GM18526 (cell line): ENCODE results near the gene SMARCA4.

ENCODE experiments used
- POLR2A ChIP-seq: IDR thresholded peaks from 3 replicates; pipeline ENCODE4 v1.6.1; 2011; ENCODE audit not compliant: insufficient read length; ENCODE audit errors: extremely low read depth

Gene SMARCA4

GRCh38 chr19:11090264-11090996 is 129.6 kb downstream of the SMARCA4 start:
- peak; percentile 85 for TF ChIP-seq POLR2A

GRCh38 chr19:11090997-11091702 is 130.3 kb downstream of the SMARCA4 start:
- TF ChIP-seq POLR2A: no peak

- no peak for TF ChIP-seq POLR2A
Observed at GRCh38 chr19:11091703-11092153, 130.9 kb downstream of the SMARCA4 start.

GRCh38 chr19:11092181-11092538 is 131.3 kb downstream of the SMARCA4 start:
- TF ChIP-seq POLR2A: no peak

- TF ChIP-seq POLR2A: no peak
Observed at GRCh38 chr19:11093689-11094238, 132.9 kb downstream of the SMARCA4 start.

GRCh38 chr19:11094520-11094894 is 133.7 kb downstream of the SMARCA4 start:
- TF ChIP-seq POLR2A: no peak

GRCh38 chr19:11096210-11096841 is 135.5 kb downstream of the SMARCA4 start:
- peak; percentile 19 for TF ChIP-seq POLR2A

GRCh38 chr19:11098327-11098726 is 137.5 kb downstream of the SMARCA4 start:
- TF ChIP-seq POLR2A: no peak

- no peak for TF ChIP-seq POLR2A
Observed at GRCh38 chr19:11098861-11099260, 138.0 kb downstream of the SMARCA4 start.

GRCh38 chr19:11100049-11100448 is 139.2 kb downstream of the SMARCA4 start:
- TF ChIP-seq POLR2A: no peak

- no peak for TF ChIP-seq POLR2A
Observed at GRCh38 chr19:11101057-11101456, 140.2 kb downstream of the SMARCA4 start.

GRCh38 chr19:11102944-11103343 is 142.1 kb downstream of the SMARCA4 start:
- TF ChIP-seq POLR2A: no peak

GRCh38 chr19:11105014-11105636 is 144.3 kb downstream of the SMARCA4 start:
- peak; percentile 5 for TF ChIP-seq POLR2A

GRCh38 chr19:11106477-11106876 is 145.6 kb downstream of the SMARCA4 start:
- no peak for TF ChIP-seq POLR2A

GRCh38 chr19:11108746-11109145 is 147.9 kb downstream of the SMARCA4 start:
- no peak for TF ChIP-seq POLR2A

GRCh38 chr19:11111117-11111770 is 150.4 kb downstream of the SMARCA4 start:
- no peak for TF ChIP-seq POLR2A

GRCh38 chr19:11111771-11112144 is 150.9 kb downstream of the SMARCA4 start:
- TF ChIP-seq POLR2A: no peak
